Pancreas (tissue), 10 donors: ENCODE measurements around the gene TTC13. TPM values are rescaled to one million over a fixed set of nuclear protein-coding genes. Genes with fewer than 3 reads are reported as not detected.
A peak's percentile ranks its signal among the peaks of the same experiment; 100 is the strongest.

Experiments
- ATAC-seq, 4 donors: fragments of 200-7000 bp; cut with Tn5 transposase; one replicate each; pipeline versions ENCODE4 v1.8.0 to v1.9.1; 2020; ENCODE audit warnings: mild to moderate bottlenecking in 4 of 4, moderate library complexity in 4 of 4
- DNase-seq, 6 donors: peaks; one replicate each; pipeline ENCODE4 v3.0.0-alpha.2; 2020
- FAIRE-seq: peaks from 2 replicates; lab custom pipeline; 2012; peaks lifted over from hg19 to GRCh38; lab: Jason Lieb, UNC
- H3K27ac ChIP-seq, 4 donors: fragments of 200-600 bp; sonication (generic); 1 replicate in 3 of 4; 2 replicates in 1 of 4; pipeline versions ENCODE4 v1.5.0 to v1.8.0; 2020
- H3K27me3 ChIP-seq, 4 donors: fragments of 200-600 bp; one replicate each; pipeline ENCODE4 v1.8.0; 2021
- H3K36me3 ChIP-seq, 3 donors: fragments of 200-600 bp; sonication (generic) in 1 of 3; one replicate each; pipeline versions ENCODE4 v1.5.0 to v1.8.0; 2020 to 2021
- H3K4me1 ChIP-seq, 3 donors: fragments of 200-600 bp; one replicate each; pipeline ENCODE4 v1.8.0; 2021
- H3K4me3 ChIP-seq, 4 donors: fragments of 200-600 bp; sonication (generic) in 2 of 4; one replicate each; pipeline versions ENCODE4 v1.5.0 to v1.8.0; 2020 to 2021
- H3K9me3 ChIP-seq, 4 donors: fragments of 200-600 bp; one replicate each; pipeline ENCODE4 v1.8.0; 2021
- WGBS, 2 donors: extraction: QIAGEN DNeasy Blood & Tissue Kit; methylation state at CpG; one replicate each; pipeline ENCODE4 v1.1.7; 2013; 5-methylcytosine and 5-hydroxymethylcytosine counted together
- intact Hi-C, 3 donors: fragments of 100-400 bp; cut with DNase I; formaldehyde crosslinking; loops; one replicate each; pipeline versions ENCODE4 v1.11.1 to v1.14.2; 2022
- polyA plus RNA-seq, 2 donors: library from polyadenylated mRNA; stranded (reverse); fragments of 200-250 nt; gene quantifications; one replicate each; pipeline ENCODE4 v1.2.3, GENCODE V29; 2013
- total RNA-seq, 6 donors: library from RNA; stranded (reverse); fragmentation: NEBNext Ultra II Directional in 4 of 6; extraction: Animal tissue kit (Norgen Biotek cat#: 25700) in 4 of 6; gene quantifications; one replicate each; pipeline versions ENCODE4 v1.2.1 to v1.2.4, GENCODE V29; 2021 to 2023
- TF ChIP-seq, protein P1 (sequence below), 4 donors: fragments of 200-600 bp; sonication (generic) in 3 of 4; IDR thresholded peaks; one replicate each; pipeline versions ENCODE4 v1.5.0 to v1.8.0; 2021; ENCODE audit warnings: antibody characterized with exemption in 4 of 4
- donor health status: healthy with polysubstance abuse.
- donor health status: DM: no; HTN: no; CAD: no; lungs with moderate emphysema.
- donor health status: DM: no; HTN: no; CAD: no.
- donor health status: control.
- donor health status: control.
- donor health status: Bipolar disorder and iron deficiency.
- donor health status: DM: yes; HTN: yes; CAD: no.
- donor health status: DM: no; HTN: no; CAD: no.
- donor health status: DM: no; HTN: no; CAD: no.
- donor health status: DM: yes; HTN: yes; CAD: no.

The TTC13 gene
- total and polyA plus RNA-seq, 8 donors: 5.3 to 17.0 (median 8.8) TPM

GRCh38 chr1:230867903-230868735 is 110.5 kb downstream of the TTC13 start, which contains the start of gene C1orf198:
Gene C1orf198, minus strand, starts transcription at chr1:230868521. Its CDS starts 9 bp downstream, at chr1:230868512.
- FAIRE-seq (no peak), ATAC-seq (peak; percentile 87 to 95 (median 94)), DNase-seq (peak; percentile 74 to 98 (median 87))
- TF ChIP-seq, protein P1, sequence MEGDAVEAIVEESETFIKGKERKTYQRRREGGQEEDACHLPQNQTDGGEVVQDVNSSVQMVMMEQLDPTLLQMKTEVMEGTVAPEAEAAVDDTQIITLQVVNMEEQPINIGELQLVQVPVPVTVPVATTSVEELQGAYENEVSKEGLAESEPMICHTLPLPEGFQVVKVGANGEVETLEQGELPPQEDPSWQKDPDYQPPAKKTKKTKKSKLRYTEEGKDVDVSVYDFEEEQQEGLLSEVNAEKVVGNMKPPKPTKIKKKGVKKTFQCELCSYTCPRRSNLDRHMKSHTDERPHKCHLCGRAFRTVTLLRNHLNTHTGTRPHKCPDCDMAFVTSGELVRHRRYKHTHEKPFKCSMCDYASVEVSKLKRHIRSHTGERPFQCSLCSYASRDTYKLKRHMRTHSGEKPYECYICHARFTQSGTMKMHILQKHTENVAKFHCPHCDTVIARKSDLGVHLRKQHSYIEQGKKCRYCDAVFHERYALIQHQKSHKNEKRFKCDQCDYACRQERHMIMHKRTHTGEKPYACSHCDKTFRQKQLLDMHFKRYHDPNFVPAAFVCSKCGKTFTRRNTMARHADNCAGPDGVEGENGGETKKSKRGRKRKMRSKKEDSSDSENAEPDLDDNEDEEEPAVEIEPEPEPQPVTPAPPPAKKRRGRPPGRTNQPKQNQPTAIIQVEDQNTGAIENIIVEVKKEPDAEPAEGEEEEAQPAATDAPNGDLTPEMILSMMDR (IDR thresholded peaks at IDR 0.05): no peak
- Histone ChIP-seq H3K4me3 (peak within 1 kb of the TSS; percentile 74 to 91 (median 84)), H3K36me3 (no peaks in the 10 kb centered on the region), H3K9me3 (no peaks in the 10 kb centered on the region), H3K27me3 (no peaks in the 10 kb centered on the region), H3K4me1 (peaks cover 23 to 27% (median 27%) of the 10 kb centered on the region in 3 donors), H3K27ac (peak within 1 kb of the TSS; percentile 78 to 96 (median 91))
- intact Hi-C loops: no loop called here
- WGBS, 2 donors: 0 to 1% methylated on average over 58 to 96 of the region's 96 CpGs

GRCh38 chr1:230867101-230867902 is 111.4 kb downstream of the TTC13 start:
- Histone ChIP-seq H3K36me3 (no peaks in the 10 kb centered on the region), H3K4me3 (peak overlapping the region; percentile 74 to 91 (median 84)), H3K9me3 (no peaks in the 10 kb centered on the region), H3K27ac (peak overlapping the region; percentile 78 to 96 (median 91)), H3K4me1 (peaks cover 23 to 31% (median 31%) of the 10 kb centered on the region in 3 donors), H3K27me3 (no peaks in the 10 kb centered on the region)
- FAIRE-seq (no peak), DNase-seq (no peak), ATAC-seq (no peak)
- intact Hi-C loops: no loop called here
- WGBS, 2 donors: 5% methylated on average over 17 of the region's 17 CpGs
- TF ChIP-seq, protein P1 (IDR thresholded peaks at IDR 0.05): no peak

GRCh38 chr1:230866171-230867070 is 112.2 kb downstream of the TTC13 start:
- FAIRE-seq: no peak
- H3K9me3 ChIP-seq: no peaks in the 10 kb centered on the region
- TF ChIP-seq, protein P1 (IDR thresholded peaks at IDR 0.05): no peak
- peak overlapping the region in 2 of 4 donors; percentile 74 to 91 for H3K4me3 ChIP-seq
- DNase-seq: peak in 1 of 6 donors; percentile 33
- peak in 3 of 4 donors; percentile 10 to 20 (median 11) for ATAC-seq
- H3K4me1 ChIP-seq: peaks cover 23 to 31% (median 31%) of the 10 kb centered on the region in 3 donors
- H3K27ac ChIP-seq: peak overlapping the region; percentile 25 to 96 (median 86)
- H3K36me3 ChIP-seq: no peaks in the 10 kb centered on the region
- WGBS, 2 donors: 43 to 48% methylated on average over 9 of the region's 9 CpGs
- no peaks in the 10 kb centered on the region for H3K27me3 ChIP-seq
- intact Hi-C loops: no loop called here

- no peak for DNase-seq
- no peak for ATAC-seq
- Histone ChIP-seq H3K36me3 (no peaks in the 10 kb centered on the region), H3K4me3 (no peak overlapping the region), H3K27ac (peak overlapping the region in 3 of 4 donors; percentile 35 to 96 (median 95)), H3K4me1 (peaks cover 23 to 31% (median 31%) of the 10 kb centered on the region in 3 donors), H3K9me3 (no peaks in the 10 kb centered on the region), H3K27me3 (no peaks in the 10 kb centered on the region)
- intact Hi-C loops: no loop called here
- no peak for FAIRE-seq
- TF ChIP-seq, protein P1 (IDR thresholded peaks at IDR 0.05): no peak
- 76% methylated on average over 8 of the region's 8 CpGs for WGBS, 2 donors
Observed at GRCh38 chr1:230865062-230865817, 113.4 kb downstream of the TTC13 start.
